ENCODE data around the gene OR6K3.

The OR6K3 gene

DNA sequence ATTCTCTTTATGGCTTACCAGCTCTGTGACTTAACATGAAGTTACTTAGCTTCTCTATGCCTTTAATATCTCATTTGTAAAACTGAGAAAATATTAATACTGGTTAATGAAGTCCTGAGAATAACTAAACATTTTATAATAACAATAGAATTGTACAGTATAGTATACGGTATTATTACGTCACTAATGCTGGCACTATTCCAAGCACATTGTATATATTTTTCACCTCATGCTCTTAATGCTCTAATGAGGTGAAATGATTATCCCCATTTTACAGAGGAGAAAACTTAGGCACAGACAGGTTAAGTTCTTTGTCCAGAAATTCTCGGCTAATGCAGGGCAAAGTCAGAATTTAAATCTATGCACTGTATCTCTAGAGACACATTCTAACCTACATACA lies 856 bp downstream of the OR6K3 start:
- Histone ChIP-seq H3K4me3 (ENCODE audit: low read depth, low read length) (no peak overlapping the region), H3K27me3 (ENCODE audit: control insufficient read depth, insufficient read depth, low read length) (no peaks in the 10 kb centered on the region), H3K9me3 (ENCODE audit: control insufficient read depth, low read length) (no peaks in the 10 kb centered on the region), H3K36me3 (ENCODE audit: control insufficient read depth, insufficient read depth, low read length) (no peaks in the 10 kb centered on the region), H2AFZ (no peak overlapping the region), H3K79me2 (no peaks in the 10 kb centered on the region), H3K9ac (no peak overlapping the region), H3K4me1 (no peaks in the 10 kb centered on the region), H3K27ac (no peak overlapping the region), H3K4me2 (ENCODE audit: low read length) (no peak overlapping the region)
- no peak for TF ChIP-seq CTCF (IDR thresholded peaks at IDR 0.05)

GRCh38 chr1:158717344-158717743 lies 3.2 kb downstream of the OR6K3 start:
- no peak overlapping the region for H3K9ac ChIP-seq
- H3K27ac ChIP-seq = no peak overlapping the region
- H3K4me3 ChIP-seq (ENCODE audit: low read depth, low read length) = no peak overlapping the region
- TF ChIP-seq CTCF (IDR thresholded peaks at IDR 0.05) = no peak
- H3K9me3 ChIP-seq (ENCODE audit: control insufficient read depth, low read length) = no peaks in the 10 kb centered on the region
- H3K36me3 ChIP-seq (ENCODE audit: control insufficient read depth, insufficient read depth, low read length) = no peaks in the 10 kb centered on the region
- no peaks in the 10 kb centered on the region for H3K79me2 ChIP-seq
- no peak overlapping the region for H2AFZ ChIP-seq
- no peak overlapping the region for H3K4me2 ChIP-seq (ENCODE audit: low read length)
- no peaks in the 10 kb centered on the region for H3K27me3 ChIP-seq (ENCODE audit: control insufficient read depth, insufficient read depth, low read length)
- H3K4me1 ChIP-seq = no peaks in the 10 kb centered on the region

GRCh38 chr1:158716335-158716734 lies 4.2 kb downstream of the OR6K3 start:
- TF ChIP-seq CTCF (IDR thresholded peaks at IDR 0.05) = no peak
- no peaks in the 10 kb centered on the region for H3K4me1 ChIP-seq
- no peaks in the 10 kb centered on the region for H3K79me2 ChIP-seq
- no peak overlapping the region for H2AFZ ChIP-seq
- H3K4me3 ChIP-seq (ENCODE audit: low read depth, low read length) = no peak overlapping the region
- no peaks in the 10 kb centered on the region for H3K9me3 ChIP-seq (ENCODE audit: control insufficient read depth, low read length)
- H3K27ac ChIP-seq = no peak overlapping the region
- no peaks in the 10 kb centered on the region for H3K27me3 ChIP-seq (ENCODE audit: control insufficient read depth, insufficient read depth, low read length)
- no peak overlapping the region for H3K9ac ChIP-seq
- H3K4me2 ChIP-seq (ENCODE audit: low read length) = no peak overlapping the region
- no peaks in the 10 kb centered on the region for H3K36me3 ChIP-seq (ENCODE audit: control insufficient read depth, insufficient read depth, low read length)

GRCh38 chr1:158714754-158715153 lies 5.8 kb downstream of the OR6K3 start:
- no peaks in the 10 kb centered on the region for H3K4me1 ChIP-seq
- H3K27ac ChIP-seq = no peak overlapping the region
- H3K9ac ChIP-seq = no peak overlapping the region
- H3K36me3 ChIP-seq (ENCODE audit: control insufficient read depth, insufficient read depth, low read length) = no peaks in the 10 kb centered on the region
- H3K4me2 ChIP-seq (ENCODE audit: low read length) = no peak overlapping the region
- no peak overlapping the region for H2AFZ ChIP-seq
- no peaks in the 10 kb centered on the region for H3K27me3 ChIP-seq (ENCODE audit: control insufficient read depth, insufficient read depth, low read length)
- TF ChIP-seq CTCF (IDR thresholded peaks at IDR 0.05) = no peak
- H3K4me3 ChIP-seq (ENCODE audit: low read depth, low read length) = no peak overlapping the region
- H3K9me3 ChIP-seq (ENCODE audit: control insufficient read depth, low read length) = no peaks in the 10 kb centered on the region
- no peaks in the 10 kb centered on the region for H3K79me2 ChIP-seq

DNA sequence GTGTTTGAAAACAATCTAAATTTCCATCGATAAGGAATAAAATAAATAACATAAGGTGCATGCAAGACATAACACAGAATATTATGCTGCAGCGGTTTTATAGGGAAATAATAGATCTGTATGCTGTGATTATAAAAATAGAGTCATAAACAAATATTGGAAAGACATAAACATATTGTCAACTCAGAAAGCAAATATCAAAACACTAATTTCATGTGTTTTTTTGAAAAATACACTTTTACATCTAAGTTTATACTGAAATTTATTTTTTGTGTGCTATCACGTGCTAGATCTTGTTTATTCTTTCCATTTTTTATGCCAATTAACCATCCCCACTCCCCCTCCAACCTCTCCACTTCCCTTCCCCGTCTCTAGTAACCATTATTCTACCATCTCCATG lies 9.4 kb downstream of the OR6K3 start:
- H3K36me3 ChIP-seq (ENCODE audit: control insufficient read depth, insufficient read depth, low read length) = no peaks in the 10 kb centered on the region
- H3K79me2 ChIP-seq = no peaks in the 10 kb centered on the region
- no peaks in the 10 kb centered on the region for H3K4me1 ChIP-seq
- no peaks in the 10 kb centered on the region for H3K27me3 ChIP-seq (ENCODE audit: control insufficient read depth, insufficient read depth, low read length)
- no peak overlapping the region for H3K9ac ChIP-seq
- H3K4me2 ChIP-seq (ENCODE audit: low read length) = no peak overlapping the region
- TF ChIP-seq CTCF (IDR thresholded peaks at IDR 0.05) = no peak
- no peak overlapping the region for H3K27ac ChIP-seq
- no peaks in the 10 kb centered on the region for H3K9me3 ChIP-seq (ENCODE audit: control insufficient read depth, low read length)
- H3K4me3 ChIP-seq (ENCODE audit: low read depth, low read length) = no peak overlapping the region
- H2AFZ ChIP-seq = no peak overlapping the region

All from parathyroid adenoma (tissue), 2 donors.